Measurements from ENCODE around the gene LDLRAD2. TPM values are rescaled to one million over a fixed set of nuclear protein-coding genes. Genes with fewer than 3 reads are reported as not detected.
"Not testable (repeated sequence)": the region's sequence is repeated elsewhere in the genome, so short reads cannot be mapped to it uniquely, and the experiment has no call there.

LDLRAD2 gene
- total RNA-seq, 1 donor, result not detected

GRCh38 chr1:21782868-21783678 is 29.0 kb upstream of the LDLRAD2 start, which contains the start of gene USP48:
TSS of gene USP48 (minus strand) at chr1:21783149. CDS start at chr1:21782957, 192 bp downstream.
- peak within 1 kb of the TSS; percentile 77 for H3K4me3 ChIP-seq (ENCODE audit: insufficient read depth, low read length)
- H3K27ac ChIP-seq (ENCODE audit: low read depth, low read length), result peak within 1 kb of the TSS; percentile 99
- peak; percentile 96 for DNase-seq (ENCODE audit: insufficient read length, low spot score, missing footprints)
- no peaks in the 10 kb centered on the region for H3K27me3 ChIP-seq (ENCODE audit: insufficient read depth, low read length)
- TF ChIP-seq CTCF (IDR thresholded peaks at IDR 0.05; ENCODE audit: extremely low read depth, low read depth, low read length), result no peak
- peak within 1 kb of the TSS; percentile 91 for H2AFZ ChIP-seq (ENCODE audit: low read length)
- H3K36me3 ChIP-seq (ENCODE audit: insufficient read depth, low read length), result no peaks in the 10 kb centered on the region
- peaks cover 14% of the 10 kb centered on the region for H4K20me1 ChIP-seq (ENCODE audit: insufficient read depth, low read length)
- no peaks in the 10 kb centered on the region for H3K9me3 ChIP-seq (ENCODE audit: low read depth, low read length)
- H3K4me1 ChIP-seq (ENCODE audit: insufficient read depth, low read length), result peaks cover 19% of the 10 kb centered on the region
- H3K79me2 ChIP-seq (ENCODE audit: insufficient read depth, low read length), result peaks cover 47% of the 10 kb centered on the region
- peak within 1 kb of the TSS; percentile 96 for H3K4me2 ChIP-seq (ENCODE audit: insufficient read depth, low read length)

- H3K27ac ChIP-seq (ENCODE audit: low read depth, low read length), result peak overlapping the region; percentile 99
- no peaks in the 10 kb centered on the region for H3K36me3 ChIP-seq (ENCODE audit: insufficient read depth, low read length)
- peak overlapping the region; percentile 77 for H3K4me3 ChIP-seq (ENCODE audit: insufficient read depth, low read length)
- peaks cover 19% of the 10 kb centered on the region for H3K4me1 ChIP-seq (ENCODE audit: insufficient read depth, low read length)
- TF ChIP-seq CTCF (IDR thresholded peaks at IDR 0.05; ENCODE audit: extremely low read depth, low read depth, low read length), result no peak
- H4K20me1 ChIP-seq (ENCODE audit: insufficient read depth, low read length), result peaks cover 9% of the 10 kb centered on the region
- peak overlapping the region; percentile 91 for H2AFZ ChIP-seq (ENCODE audit: low read length)
- peaks cover 38% of the 10 kb centered on the region for H3K79me2 ChIP-seq (ENCODE audit: insufficient read depth, low read length)
- H3K9me3 ChIP-seq (ENCODE audit: low read depth, low read length), result no peaks in the 10 kb centered on the region
- peak overlapping the region; percentile 96 for H3K4me2 ChIP-seq (ENCODE audit: insufficient read depth, low read length)
- H3K27me3 ChIP-seq (ENCODE audit: insufficient read depth, low read length), result no peaks in the 10 kb centered on the region
- peak; percentile 80 for DNase-seq (ENCODE audit: insufficient read length, low spot score, missing footprints)
Measured at GRCh38 chr1:21783679-21784603, 28.1 kb upstream of the LDLRAD2 start.

GRCh38 chr1:21785764-21786163 is 26.3 kb upstream of the LDLRAD2 start:
- not testable (repeated sequence) for H3K4me3 ChIP-seq (ENCODE audit: insufficient read depth, low read length); H2AFZ ChIP-seq (ENCODE audit: low read length); H3K9me3 ChIP-seq (ENCODE audit: low read depth, low read length); H3K27me3 ChIP-seq (ENCODE audit: insufficient read depth, low read length); H3K4me2 ChIP-seq (ENCODE audit: insufficient read depth, low read length); H3K27ac ChIP-seq (ENCODE audit: low read depth, low read length); DNase-seq (ENCODE audit: insufficient read length, low spot score, missing footprints); H3K36me3 ChIP-seq (ENCODE audit: insufficient read depth, low read length); H4K20me1 ChIP-seq (ENCODE audit: insufficient read depth, low read length)
- peaks cover 20% of the 10 kb centered on the region for H3K79me2 ChIP-seq (ENCODE audit: insufficient read depth, low read length)
- H3K4me1 ChIP-seq (ENCODE audit: insufficient read depth, low read length), result peaks cover 19% of the 10 kb centered on the region

- no peak for DNase-seq (ENCODE audit: insufficient read length, low spot score, missing footprints)
- H3K4me2 ChIP-seq (ENCODE audit: insufficient read depth, low read length), result no peak overlapping the region
- H3K9me3 ChIP-seq (ENCODE audit: low read depth, low read length), result no peaks in the 10 kb centered on the region
- no peaks in the 10 kb centered on the region for H3K27me3 ChIP-seq (ENCODE audit: insufficient read depth, low read length)
- peaks cover 13% of the 10 kb centered on the region for H3K79me2 ChIP-seq (ENCODE audit: insufficient read depth, low read length)
- no peak overlapping the region for H2AFZ ChIP-seq (ENCODE audit: low read length)
- no peaks in the 10 kb centered on the region for H4K20me1 ChIP-seq (ENCODE audit: insufficient read depth, low read length)
- H3K27ac ChIP-seq (ENCODE audit: low read depth, low read length), result no peak overlapping the region
- peaks cover 12% of the 10 kb centered on the region for H3K4me1 ChIP-seq (ENCODE audit: insufficient read depth, low read length)
- H3K4me3 ChIP-seq (ENCODE audit: insufficient read depth, low read length), result no peak overlapping the region
- H3K36me3 ChIP-seq (ENCODE audit: insufficient read depth, low read length), result no peaks in the 10 kb centered on the region
- no peak for TF ChIP-seq CTCF (IDR thresholded peaks at IDR 0.05; ENCODE audit: extremely low read depth, low read depth, low read length)
Measured at GRCh38 chr1:21786640-21787039, 25.4 kb upstream of the LDLRAD2 start.
